CD4-positive, alpha-beta T cell treated with Interleukin-6 at 100 ng/mL for 8 hours (primary cell): Measurements from ENCODE around the gene INTS11.

Source experiments
- DNase-seq: peaks from one replicate; pipeline ENCODE4 v3.0.0-alpha.2; 2020; ENCODE audit warnings: mixed read lengths, low spot score

The INTS11 gene

GRCh38 chr1:1299686-1300351, 24.6 kb downstream of the INTS11 start:
- peak; percentile 17 for DNase-seq

DNA sequence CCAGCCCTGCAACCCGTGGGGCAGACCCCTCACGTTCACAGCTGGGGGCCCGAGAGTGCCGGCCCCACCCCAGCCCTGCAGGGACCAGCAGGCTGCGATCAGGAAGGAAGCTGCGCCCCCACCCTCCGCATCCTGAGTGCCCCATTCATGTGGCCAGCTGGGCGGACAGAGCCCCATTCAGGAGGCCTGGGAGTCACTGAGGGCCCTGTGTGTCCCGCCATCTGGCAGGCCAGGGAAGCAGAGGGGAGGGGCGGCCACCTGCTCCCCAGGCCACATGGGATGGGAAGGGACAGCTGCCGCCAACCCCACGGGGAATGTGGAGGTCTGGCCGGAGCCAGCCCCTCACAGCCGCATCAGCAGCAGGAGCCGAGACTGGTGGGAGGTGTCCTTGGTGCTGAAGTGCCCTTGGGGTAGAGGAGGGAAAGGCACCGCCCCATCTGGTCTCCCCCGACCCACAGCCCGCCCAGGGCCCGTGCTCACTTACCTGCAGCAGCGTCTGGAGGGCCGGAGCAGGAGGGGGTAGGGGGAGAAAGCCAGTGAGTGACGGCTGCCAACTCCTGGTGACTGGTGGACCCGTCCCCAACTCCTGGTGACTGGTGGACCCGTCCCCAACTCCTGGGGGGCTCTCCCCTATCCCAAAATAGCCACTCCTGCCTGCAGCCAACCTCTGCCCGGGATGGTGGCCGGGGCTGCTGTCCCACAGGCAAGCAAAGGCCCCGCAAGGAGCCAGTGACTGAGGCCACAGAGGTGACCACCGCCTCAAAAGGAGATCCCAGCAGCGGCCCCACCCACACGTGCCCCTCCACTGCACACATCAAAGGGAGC, 25.4 kb downstream of the INTS11 start:
- no peak for DNase-seq

- DNase-seq = no peak
Observed at GRCh38 chr1:1297802-1298424, 26.5 kb downstream of the INTS11 start.

GRCh38 chr1:1296070-1297061, 28.1 kb downstream of the INTS11 start:
- DNase-seq = no peak

GRCh38 chr1:1295154-1295923, 29.1 kb downstream of the INTS11 start:
- DNase-seq = no peak

DNA sequence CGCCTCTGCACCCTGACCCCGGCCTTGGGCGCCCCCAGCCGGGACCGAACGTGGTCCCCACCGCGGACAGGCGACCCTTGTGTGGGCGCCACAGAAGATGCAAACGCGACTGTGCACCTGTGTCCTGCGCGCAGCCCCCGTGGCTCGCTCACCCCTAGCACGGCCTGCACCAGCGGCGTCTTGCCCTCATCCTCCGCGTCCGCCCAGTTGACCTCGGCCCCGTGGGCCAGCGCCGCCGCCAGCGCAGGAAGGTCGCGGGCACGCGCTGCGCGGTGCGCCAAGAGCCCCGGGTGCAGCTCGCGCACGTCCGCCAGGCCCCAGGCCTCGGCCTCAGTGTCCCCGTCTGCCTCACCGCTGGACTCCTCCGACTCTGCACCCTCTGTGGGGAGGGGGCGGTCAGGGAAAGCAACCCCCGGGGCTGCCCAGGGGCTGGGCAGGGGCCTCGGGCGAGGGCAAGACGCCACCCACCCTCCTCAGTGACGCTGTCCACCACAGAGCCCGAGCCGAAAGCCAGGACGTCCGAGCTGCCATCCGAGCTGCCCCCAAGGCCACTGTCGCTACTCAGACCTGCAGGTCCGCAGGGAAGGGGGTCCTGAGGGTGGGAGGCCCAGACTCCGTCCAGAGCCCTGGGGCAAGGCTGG, 30.1 kb downstream of the INTS11 start:
- no peak for DNase-seq

DNA sequence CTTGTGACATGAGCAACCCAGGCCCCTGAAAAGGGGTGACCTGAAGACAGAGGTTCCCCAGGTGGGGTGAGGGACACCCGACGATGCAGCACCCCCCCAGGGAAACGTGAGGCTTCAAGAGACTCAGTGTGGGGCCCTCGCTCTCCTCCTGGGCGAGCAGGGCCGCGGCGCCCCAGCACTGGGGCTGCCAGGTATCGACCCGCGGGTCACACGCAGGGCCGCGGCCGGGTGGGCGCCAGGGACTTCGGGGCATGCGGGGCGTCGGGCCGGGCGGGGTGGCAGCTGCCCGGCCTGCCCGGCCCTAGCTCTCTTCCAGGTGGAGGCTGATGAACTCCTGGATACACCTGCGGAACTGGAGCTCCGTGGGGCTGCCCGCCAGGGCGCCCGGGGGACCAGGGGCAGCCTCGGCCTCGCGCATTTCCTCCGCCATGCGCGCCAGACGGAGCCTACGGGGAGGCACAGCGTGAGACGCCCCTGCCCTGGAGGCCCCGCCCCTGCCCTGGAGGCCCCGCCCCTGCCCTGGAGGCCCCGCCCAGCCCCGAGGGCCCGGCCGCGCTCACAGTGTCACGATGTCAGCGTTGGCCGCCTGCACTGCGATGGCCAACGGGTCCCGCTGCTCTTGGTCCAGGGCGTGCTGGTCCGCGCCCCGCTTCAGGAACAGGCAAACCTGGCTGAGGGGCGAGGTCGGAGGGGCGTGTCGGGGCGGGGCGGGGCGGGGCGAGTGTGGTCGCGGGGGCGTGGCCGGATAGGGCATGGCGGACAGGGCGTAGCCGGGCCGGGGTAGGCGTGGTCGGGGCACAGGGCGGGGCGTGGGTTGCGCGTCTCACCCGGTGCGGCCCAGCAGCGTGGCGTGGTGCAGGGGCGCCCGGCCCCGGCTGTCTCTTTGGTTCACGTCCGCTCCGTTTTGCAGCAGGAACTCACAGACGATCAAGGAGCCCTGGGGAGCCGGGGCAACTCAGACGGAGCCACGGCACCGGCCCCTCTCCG, 30.9 kb downstream of the INTS11 start:
- no peak for DNase-seq

GRCh38 chr1:1292851-1293250, 31.6 kb downstream of the INTS11 start:
- no peak for DNase-seq

GRCh38 chr1:1292442-1292779, 32.0 kb downstream of the INTS11 start:
- DNase-seq = no peak

DNA sequence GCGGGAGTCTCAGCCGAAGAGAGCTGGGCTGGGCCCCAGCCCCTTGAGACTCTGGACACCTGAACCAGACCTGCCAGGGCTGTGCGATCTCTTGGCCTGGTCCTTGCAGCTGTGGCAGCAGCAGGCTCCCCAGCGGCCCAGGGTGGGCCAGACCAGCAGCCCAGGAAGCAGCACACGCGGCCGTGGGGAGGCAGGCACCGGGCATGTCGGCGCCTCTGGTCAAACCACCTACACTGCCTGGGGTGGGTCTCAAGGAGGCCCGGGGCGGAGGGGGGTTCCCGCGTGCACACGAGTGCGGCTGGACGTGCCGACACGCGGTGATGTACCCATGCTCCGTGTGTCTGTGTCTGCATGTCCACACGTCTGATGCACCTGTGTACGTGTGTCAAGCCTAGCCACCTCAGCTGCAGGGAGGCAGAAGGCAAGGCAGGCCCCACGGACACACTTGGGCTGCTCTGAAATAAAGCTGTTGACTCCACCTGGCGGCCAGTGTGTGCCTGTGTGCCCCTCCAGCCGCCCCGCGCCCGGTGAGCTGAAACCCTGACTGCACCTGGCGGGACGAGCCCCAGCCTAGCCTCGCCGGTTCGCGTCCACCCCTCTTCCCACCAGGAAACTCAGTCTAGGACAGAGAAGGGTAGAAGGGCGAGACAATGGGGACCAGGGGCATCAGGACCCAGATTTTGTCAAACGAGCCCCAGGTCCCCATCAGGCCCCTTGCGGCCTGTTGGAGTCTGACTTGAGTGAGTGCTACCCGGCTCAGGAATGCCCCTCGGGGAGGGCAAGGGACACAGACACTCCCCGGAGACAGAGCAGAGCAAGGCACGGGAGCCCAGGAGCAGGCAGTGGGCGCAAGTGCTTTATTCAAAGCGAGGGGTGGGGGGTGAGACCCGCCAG, 32.7 kb downstream of the INTS11 start:
- peak; percentile 64 for DNase-seq

DNA sequence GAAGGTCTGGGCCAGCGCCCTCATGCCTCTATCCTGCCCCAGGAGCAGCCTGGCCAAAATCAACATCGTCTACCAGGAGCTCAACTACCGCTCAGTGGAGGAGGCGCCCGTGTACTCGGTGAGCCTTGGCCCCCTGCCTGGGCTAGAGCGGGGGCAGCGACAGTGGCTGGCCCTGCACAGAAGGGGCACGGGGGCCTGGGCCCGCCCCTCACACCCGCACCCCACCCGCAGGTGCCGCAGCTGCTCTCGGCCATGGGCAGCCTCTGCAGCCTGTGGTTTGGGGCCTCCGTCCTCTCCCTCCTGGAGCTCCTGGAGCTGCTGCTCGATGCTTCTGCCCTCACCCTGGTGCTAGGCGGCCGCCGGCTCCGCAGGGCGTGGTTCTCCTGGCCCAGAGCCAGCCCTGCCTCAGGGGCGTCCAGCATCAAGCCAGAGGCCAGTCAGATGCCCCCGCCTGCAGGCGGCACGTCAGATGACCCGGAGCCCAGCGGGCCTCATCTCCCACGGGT, 33.4 kb downstream of the INTS11 start:
- no peak for DNase-seq

GRCh38 chr1:1290238-1290731, 34.2 kb downstream of the INTS11 start:
- peak; percentile 34 for DNase-seq

- no peak for DNase-seq
Observed at GRCh38 chr1:1287288-1288110, 37.0 kb downstream of the INTS11 start.

GRCh38 chr1:1286313-1287261, 37.9 kb downstream of the INTS11 start:
- no peak for DNase-seq

DNA sequence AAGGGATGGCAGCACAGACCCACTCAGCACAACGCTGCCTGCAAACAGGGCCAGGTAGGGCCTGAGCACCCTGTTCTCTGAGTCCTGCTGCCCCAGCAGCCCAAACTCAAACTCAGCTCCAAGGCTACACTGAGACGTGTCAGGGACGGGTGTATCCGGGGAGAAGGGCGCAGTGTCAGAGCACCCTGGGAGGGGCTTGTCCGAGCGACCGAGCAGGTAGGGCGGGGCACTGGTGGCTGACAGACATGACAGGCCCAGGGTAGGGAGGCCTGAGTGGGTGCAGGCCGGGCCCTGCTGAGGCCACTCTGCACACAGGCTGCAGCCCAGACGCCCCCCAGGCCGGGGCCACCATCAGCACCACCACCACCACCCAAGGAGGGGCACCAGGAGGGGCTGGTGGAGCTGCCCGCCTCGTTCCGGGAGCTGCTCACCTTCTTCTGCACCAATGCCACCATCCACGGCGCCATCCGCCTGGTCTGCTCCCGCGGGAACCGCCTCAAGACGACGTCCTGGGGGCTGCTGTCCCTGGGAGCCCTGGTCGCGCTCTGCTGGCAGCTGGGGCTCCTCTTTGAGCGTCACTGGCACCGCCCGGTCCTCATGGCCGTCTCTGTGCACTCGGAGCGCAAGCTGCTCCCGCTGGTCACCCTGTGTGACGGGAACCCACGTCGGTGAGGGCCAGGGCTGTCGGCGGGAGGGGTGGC, 38.7 kb downstream of the INTS11 start:
- DNase-seq = no peak
